Measurements from ENCODE around the gene TOP1.
A peak's percentile ranks its signal among the peaks of the same experiment; 100 is the strongest.

The TOP1 gene

GRCh38 chr20:41028359-41029149 is at the start of gene TOP1:
TOP1 (plus strand) TSS chr20:41028822; CDS start chr20:41029068, 246 bp downstream.
- H3K4me3 ChIP-seq (ENCODE audit: low read depth, low read length): peak within 1 kb of the TSS; percentile 90

- no peak overlapping the region for H3K4me3 ChIP-seq (ENCODE audit: low read depth, low read length)
Observed at GRCh38 chr20:40979247-40979646, 49.4 kb upstream of the TOP1 start.

- no peak overlapping the region for H3K4me3 ChIP-seq (ENCODE audit: low read depth, low read length)
Observed at GRCh38 chr20:40980106-40980827, 48.4 kb upstream of the TOP1 start.

- no peak overlapping the region for H3K4me3 ChIP-seq (ENCODE audit: low read depth, low read length)
Observed at GRCh38 chr20:40980828-40981310, 47.8 kb upstream of the TOP1 start.

GRCh38 chr20:40982415-40983145 is 46.0 kb upstream of the TOP1 start:
- H3K4me3 ChIP-seq (ENCODE audit: low read depth, low read length): no peak overlapping the region

- no peak overlapping the region for H3K4me3 ChIP-seq (ENCODE audit: low read depth, low read length)
Observed at GRCh38 chr20:40983898-40984297, 44.7 kb upstream of the TOP1 start.

GRCh38 chr20:40984496-40984895 is 44.1 kb upstream of the TOP1 start:
- no peak overlapping the region for H3K4me3 ChIP-seq (ENCODE audit: low read depth, low read length)

- H3K4me3 ChIP-seq (ENCODE audit: low read depth, low read length): no peak overlapping the region
Observed at GRCh38 chr20:40986774-40987173, 41.8 kb upstream of the TOP1 start.

- no peak overlapping the region for H3K4me3 ChIP-seq (ENCODE audit: low read depth, low read length)
Observed at GRCh38 chr20:40990542-40991120, 38.0 kb upstream of the TOP1 start.

GRCh38 chr20:40991181-40991889 is 37.3 kb upstream of the TOP1 start:
- H3K4me3 ChIP-seq (ENCODE audit: low read depth, low read length): no peak overlapping the region

GRCh38 chr20:40992349-40993113 is 36.1 kb upstream of the TOP1 start:
- no peak overlapping the region for H3K4me3 ChIP-seq (ENCODE audit: low read depth, low read length)

GRCh38 chr20:40993794-40994540 is 34.7 kb upstream of the TOP1 start:
- no peak overlapping the region for H3K4me3 ChIP-seq (ENCODE audit: low read depth, low read length)

GRCh38 chr20:40996326-40996725 is 32.3 kb upstream of the TOP1 start:
- H3K4me3 ChIP-seq (ENCODE audit: low read depth, low read length): no peak overlapping the region

GRCh38 chr20:40997116-40997515 is 31.5 kb upstream of the TOP1 start:
- no peak overlapping the region for H3K4me3 ChIP-seq (ENCODE audit: low read depth, low read length)

GRCh38 chr20:40999841-41000240 is 28.8 kb upstream of the TOP1 start:
- H3K4me3 ChIP-seq (ENCODE audit: low read depth, low read length): no peak overlapping the region

GRCh38 chr20:41000628-41001027 is 28.0 kb upstream of the TOP1 start:
- no peak overlapping the region for H3K4me3 ChIP-seq (ENCODE audit: low read depth, low read length)

GRCh38 chr20:41001497-41001896 is 27.1 kb upstream of the TOP1 start:
- H3K4me3 ChIP-seq (ENCODE audit: low read depth, low read length): no peak overlapping the region

GRCh38 chr20:41002842-41003142 is 25.8 kb upstream of the TOP1 start:
- no peak overlapping the region for H3K4me3 ChIP-seq (ENCODE audit: low read depth, low read length)

Measured in iPS-11a (cell line).